PFSK-1 (cell line): ENCODE data around the gene TMEM200B.

Experiments used
- FOXP2 ChIP-seq: optimal IDR thresholded peaks from 2 replicates; pipeline ENCODE3; 2011; ENCODE audit warnings: borderline replicate concordance, control low read depth, inconsistent platforms; ENCODE audit not compliant: insufficient read depth; ENCODE audit errors: extremely low read length, extremely low read depth
- POLR2AphosphoS5 ChIP-seq: IDR thresholded peaks from 2 replicates; pipeline ENCODE4 v1.6.1; 2012; ENCODE audit warnings: low read depth, mild to moderate bottlenecking, control low read depth, low read length, moderate library complexity
- SIN3A ChIP-seq: IDR thresholded peaks from 2 replicates; pipeline ENCODE4 v1.6.1; 2012; ENCODE audit warnings: mild to moderate bottlenecking, low read length, moderate library complexity, borderline replicate concordance; ENCODE audit not compliant: insufficient read depth
- TAF1 ChIP-seq: IDR thresholded peaks from 2 replicates; pipeline ENCODE4 v1.6.1; 2012; ENCODE audit warnings: low read length, control low read depth, borderline replicate concordance; ENCODE audit not compliant: insufficient read depth
- TF ChIP-seq, protein P1 (sequence below), 2 experiments: IDR thresholded peaks; 2 replicates each; pipeline versions ENCODE4 v1.6.1 to v1.8.0; 2011 to 2012; ENCODE audit warnings: low read depth in 2 of 2, low read length in 2 of 2, control low read depth in 1 of 2, inconsistent platforms in 1 of 2, mild to moderate bottlenecking in 1 of 2, moderate library complexity in 1 of 2; ENCODE audit not compliant: insufficient read depth in 1 of 2

The TMEM200B gene

GRCh38 chr1:29120367-29120766, 3.3 kb downstream of the TMEM200B start:
- TF ChIP-seq POLR2AphosphoS5 (no peak), TAF1 (no peak), FOXP2 (no peak), SIN3A (no peak)
- TF ChIP-seq, protein P1, sequence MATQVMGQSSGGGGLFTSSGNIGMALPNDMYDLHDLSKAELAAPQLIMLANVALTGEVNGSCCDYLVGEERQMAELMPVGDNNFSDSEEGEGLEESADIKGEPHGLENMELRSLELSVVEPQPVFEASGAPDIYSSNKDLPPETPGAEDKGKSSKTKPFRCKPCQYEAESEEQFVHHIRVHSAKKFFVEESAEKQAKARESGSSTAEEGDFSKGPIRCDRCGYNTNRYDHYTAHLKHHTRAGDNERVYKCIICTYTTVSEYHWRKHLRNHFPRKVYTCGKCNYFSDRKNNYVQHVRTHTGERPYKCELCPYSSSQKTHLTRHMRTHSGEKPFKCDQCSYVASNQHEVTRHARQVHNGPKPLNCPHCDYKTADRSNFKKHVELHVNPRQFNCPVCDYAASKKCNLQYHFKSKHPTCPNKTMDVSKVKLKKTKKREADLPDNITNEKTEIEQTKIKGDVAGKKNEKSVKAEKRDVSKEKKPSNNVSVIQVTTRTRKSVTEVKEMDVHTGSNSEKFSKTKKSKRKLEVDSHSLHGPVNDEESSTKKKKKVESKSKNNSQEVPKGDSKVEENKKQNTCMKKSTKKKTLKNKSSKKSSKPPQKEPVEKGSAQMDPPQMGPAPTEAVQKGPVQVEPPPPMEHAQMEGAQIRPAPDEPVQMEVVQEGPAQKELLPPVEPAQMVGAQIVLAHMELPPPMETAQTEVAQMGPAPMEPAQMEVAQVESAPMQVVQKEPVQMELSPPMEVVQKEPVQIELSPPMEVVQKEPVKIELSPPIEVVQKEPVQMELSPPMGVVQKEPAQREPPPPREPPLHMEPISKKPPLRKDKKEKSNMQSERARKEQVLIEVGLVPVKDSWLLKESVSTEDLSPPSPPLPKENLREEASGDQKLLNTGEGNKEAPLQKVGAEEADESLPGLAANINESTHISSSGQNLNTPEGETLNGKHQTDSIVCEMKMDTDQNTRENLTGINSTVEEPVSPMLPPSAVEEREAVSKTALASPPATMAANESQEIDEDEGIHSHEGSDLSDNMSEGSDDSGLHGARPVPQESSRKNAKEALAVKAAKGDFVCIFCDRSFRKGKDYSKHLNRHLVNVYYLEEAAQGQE (IDR thresholded peaks at IDR 0.05; ENCODE audit: insufficient read depth in 1 of 2, low read depth in 2 of 2, low read length in 2 of 2): no peak

DNA sequence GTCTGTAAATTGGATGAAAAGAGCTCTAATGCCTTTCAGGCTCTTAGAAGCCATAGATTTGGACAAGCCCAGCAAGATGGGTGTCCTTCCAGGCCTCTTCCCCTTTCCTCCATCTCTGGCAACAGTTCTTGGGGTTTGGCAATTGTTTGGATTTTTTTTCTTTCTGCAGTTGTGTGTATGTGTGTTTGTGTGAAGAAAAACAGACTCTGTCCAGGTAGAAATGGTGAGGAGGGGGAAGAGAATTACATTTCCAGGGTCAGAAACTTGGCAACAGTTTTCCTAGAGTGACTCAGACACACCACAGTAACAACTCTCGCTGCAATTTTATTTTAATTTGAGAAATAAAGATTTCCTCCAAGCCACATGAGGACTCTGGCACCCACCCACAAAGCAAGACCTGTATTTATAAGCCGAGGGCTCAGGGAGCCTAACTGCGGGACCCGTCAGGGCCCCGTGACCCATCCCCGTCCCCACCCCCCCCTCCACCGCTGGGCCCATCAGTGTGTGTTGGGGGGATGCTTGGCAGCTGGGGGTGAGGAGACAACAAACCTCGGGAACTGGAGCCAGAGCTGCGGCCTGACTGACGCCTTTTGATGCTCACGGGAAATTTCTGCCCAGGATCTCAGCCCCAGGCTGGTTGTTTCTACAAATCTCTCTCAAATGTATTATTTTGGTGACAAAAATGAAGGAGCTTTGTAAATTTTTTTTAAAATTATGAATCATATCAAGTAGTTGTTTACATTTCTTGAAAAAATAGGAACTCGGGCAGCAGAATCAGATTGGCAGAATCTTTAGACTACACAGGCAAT, 4.4 kb downstream of the TMEM200B start:
- TF ChIP-seq SIN3A: no peak
- no peak for TF ChIP-seq POLR2AphosphoS5
- TF ChIP-seq, protein P1 (IDR thresholded peaks at IDR 0.05; ENCODE audit: insufficient read depth in 1 of 2, low read depth in 2 of 2, low read length in 2 of 2): no peak
- TF ChIP-seq FOXP2: no peak
- TF ChIP-seq TAF1: no peak

- TF ChIP-seq TAF1: no peak
- TF ChIP-seq POLR2AphosphoS5: no peak
Observed at GRCh38 chr1:29117381-29117780, 6.3 kb downstream of the TMEM200B start.

- TF ChIP-seq POLR2AphosphoS5 (no peak), FOXP2 (no peak), TAF1 (no peak), SIN3A (no peak)
- TF ChIP-seq, protein P1 (IDR thresholded peaks at IDR 0.05; ENCODE audit: insufficient read depth in 1 of 2, low read depth in 2 of 2, low read length in 2 of 2): no peak
Observed at GRCh38 chr1:29114654-29115053, 9.0 kb downstream of the TMEM200B start.

- TF ChIP-seq FOXP2: no peak
- TF ChIP-seq, protein P1 (IDR thresholded peaks at IDR 0.05; ENCODE audit: insufficient read depth in 1 of 2, low read depth in 2 of 2, low read length in 2 of 2): no peak
- TF ChIP-seq SIN3A: no peak
- TF ChIP-seq TAF1: no peak
- TF ChIP-seq POLR2AphosphoS5: no peak
Observed at GRCh38 chr1:29113413-29114117, 10.1 kb downstream of the TMEM200B start.
